ENCODE data around the gene CALML4. TPM values are rescaled to one million over a fixed set of nuclear protein-coding genes. Genes with fewer than 3 reads are reported as not detected.
A peak's percentile ranks its signal among the peaks of the same experiment; 100 is the strongest.
"Not testable (repeated sequence)": the region's sequence is repeated elsewhere in the genome, so short reads cannot be mapped to it uniquely, and the experiment has no call there.

Gene CALML4
- total RNA-seq, 4 donors from 2014 or later, result 0.88 to 13.8 (median 8.3) TPM

DNA sequence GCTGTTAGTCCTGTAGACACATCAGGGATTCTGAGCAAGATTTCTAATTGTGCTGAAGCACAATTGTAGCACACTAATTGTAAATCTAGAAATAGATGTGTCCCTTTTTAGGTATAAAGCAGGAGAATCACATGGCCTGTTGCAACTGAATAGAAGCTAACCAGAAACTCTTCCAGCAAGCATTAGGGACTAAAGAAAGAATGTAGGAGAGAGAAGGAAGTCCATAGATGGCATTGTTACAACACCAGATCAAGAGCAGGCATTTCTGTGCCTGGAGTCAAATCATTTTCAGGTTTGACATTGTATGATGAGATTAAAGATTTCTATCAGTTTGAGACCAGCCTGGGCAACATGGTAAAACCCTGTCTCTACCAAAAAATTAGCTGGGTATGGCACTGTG lies 27.4 kb downstream of the CALML4 start:
- DNase-seq, result no peak
- Histone ChIP-seq H3K27me3 (no peaks in the 10 kb centered on the region), H3K27ac (peak overlapping the region in 1 of 2 donors; percentile 0), H3K4me3 (no peak overlapping the region), H3K36me3 (peaks cover 0 to 2% of the 10 kb centered on the region in 2 donors), H3K9me3 (no peaks in the 10 kb centered on the region), H3K4me1 (no peaks in the 10 kb centered on the region)
- intact Hi-C loops (cut with DNase I; ENCODE audit: low total_unique reads), result no loop called here
- TF ChIP-seq, protein P1, sequence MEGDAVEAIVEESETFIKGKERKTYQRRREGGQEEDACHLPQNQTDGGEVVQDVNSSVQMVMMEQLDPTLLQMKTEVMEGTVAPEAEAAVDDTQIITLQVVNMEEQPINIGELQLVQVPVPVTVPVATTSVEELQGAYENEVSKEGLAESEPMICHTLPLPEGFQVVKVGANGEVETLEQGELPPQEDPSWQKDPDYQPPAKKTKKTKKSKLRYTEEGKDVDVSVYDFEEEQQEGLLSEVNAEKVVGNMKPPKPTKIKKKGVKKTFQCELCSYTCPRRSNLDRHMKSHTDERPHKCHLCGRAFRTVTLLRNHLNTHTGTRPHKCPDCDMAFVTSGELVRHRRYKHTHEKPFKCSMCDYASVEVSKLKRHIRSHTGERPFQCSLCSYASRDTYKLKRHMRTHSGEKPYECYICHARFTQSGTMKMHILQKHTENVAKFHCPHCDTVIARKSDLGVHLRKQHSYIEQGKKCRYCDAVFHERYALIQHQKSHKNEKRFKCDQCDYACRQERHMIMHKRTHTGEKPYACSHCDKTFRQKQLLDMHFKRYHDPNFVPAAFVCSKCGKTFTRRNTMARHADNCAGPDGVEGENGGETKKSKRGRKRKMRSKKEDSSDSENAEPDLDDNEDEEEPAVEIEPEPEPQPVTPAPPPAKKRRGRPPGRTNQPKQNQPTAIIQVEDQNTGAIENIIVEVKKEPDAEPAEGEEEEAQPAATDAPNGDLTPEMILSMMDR (IDR thresholded peaks at IDR 0.05), result no peak
- TF ChIP-seq POLR2A (IDR thresholded peaks at IDR 0.05), result no peak

DNA sequence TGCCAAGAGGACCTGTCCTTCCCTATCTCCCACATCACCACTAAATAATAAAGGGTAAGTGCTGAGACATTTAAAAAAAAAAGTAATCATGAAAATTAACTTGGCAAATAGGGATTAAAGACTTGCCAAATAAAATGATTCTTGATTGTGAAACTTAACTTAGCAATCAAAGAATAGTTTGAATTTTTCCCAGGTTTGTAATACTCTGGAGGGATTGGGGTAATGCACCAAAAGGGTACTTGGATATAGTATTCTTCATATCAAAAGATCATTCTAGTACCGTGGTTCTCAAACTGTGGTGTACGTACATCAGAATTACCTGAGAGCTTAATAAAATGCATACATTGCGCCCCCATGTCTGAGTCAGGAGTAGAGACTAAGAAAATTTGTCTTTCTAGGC lies 28.5 kb downstream of the CALML4 start:
- TF ChIP-seq POLR2A (IDR thresholded peaks at IDR 0.05), result no peak
- TF ChIP-seq, protein P1 (IDR thresholded peaks at IDR 0.05), result no peak
- DNase-seq, result no peak
- H3K4me3 ChIP-seq, result no peak overlapping the region
- H3K4me1 ChIP-seq, result no peaks in the 10 kb centered on the region
- H3K27ac ChIP-seq, result no peak overlapping the region
- H3K27me3 ChIP-seq, result no peaks in the 10 kb centered on the region
- peaks cover 0 to 2% of the 10 kb centered on the region in 2 donors for H3K36me3 ChIP-seq
- H3K9me3 ChIP-seq, result no peaks in the 10 kb centered on the region
- intact Hi-C loops (cut with DNase I; ENCODE audit: low total_unique reads), result no loop called here

DNA sequence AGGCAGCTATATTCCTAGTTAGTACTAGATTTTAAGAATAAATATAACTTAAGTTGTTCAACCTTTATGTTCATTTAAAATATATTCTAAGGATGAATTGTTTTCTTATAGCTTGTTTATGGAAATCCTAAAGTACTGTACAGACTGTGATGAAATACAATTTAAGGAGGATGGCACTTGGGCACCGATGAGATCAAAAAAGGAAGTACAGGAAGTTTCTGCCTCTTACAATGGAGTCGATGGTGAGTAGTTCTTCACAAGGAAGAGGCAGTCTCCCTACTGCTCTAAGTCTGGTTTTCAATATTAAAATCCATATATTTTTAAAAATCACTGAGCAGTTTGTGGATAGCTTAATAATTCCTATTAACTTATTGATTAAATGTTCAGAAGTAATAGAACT lies 29.6 kb downstream of the CALML4 start:
- intact Hi-C loops (cut with DNase I; ENCODE audit: low total_unique reads), result no loop called here
- H3K27ac ChIP-seq, result no peak overlapping the region
- no peak overlapping the region for H3K4me3 ChIP-seq
- peaks cover 0 to 2% of the 10 kb centered on the region in 2 donors for H3K36me3 ChIP-seq
- no peak for DNase-seq
- no peaks in the 10 kb centered on the region for H3K27me3 ChIP-seq
- no peaks in the 10 kb centered on the region for H3K4me1 ChIP-seq
- no peaks in the 10 kb centered on the region for H3K9me3 ChIP-seq
- TF ChIP-seq, protein P1 (IDR thresholded peaks at IDR 0.05), result no peak
- no peak for TF ChIP-seq POLR2A (IDR thresholded peaks at IDR 0.05)

DNA sequence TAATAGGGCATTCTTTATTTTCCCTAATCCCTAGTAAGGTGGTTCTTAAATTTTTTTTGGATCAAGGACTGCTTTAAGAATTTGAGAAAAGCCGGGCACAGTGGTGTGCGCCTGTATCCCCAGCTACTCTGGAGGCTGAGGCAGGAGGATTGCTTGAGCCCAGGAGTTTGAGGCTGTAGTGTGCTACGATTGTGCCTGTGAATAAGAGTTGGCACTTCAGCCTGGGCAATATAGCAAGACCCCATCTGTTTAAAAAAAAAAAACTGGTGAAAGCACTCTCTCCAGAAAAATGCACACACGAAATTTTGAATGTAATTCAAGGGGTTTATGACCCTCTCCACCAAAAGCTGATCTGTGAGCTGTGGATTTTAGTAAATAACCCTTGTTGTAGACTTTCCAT lies 32.0 kb downstream of the CALML4 start:
- Histone ChIP-seq H3K4me1 (no peaks in the 10 kb centered on the region), H3K27me3 (no peaks in the 10 kb centered on the region), H3K4me3 (no peak overlapping the region), H3K9me3 (no peaks in the 10 kb centered on the region), H3K27ac (no peak overlapping the region), H3K36me3 (peaks cover 0 to 2% of the 10 kb centered on the region in 2 donors)
- no peak for DNase-seq
- intact Hi-C loops (cut with DNase I; ENCODE audit: low total_unique reads), result no loop called here
- no peak for TF ChIP-seq POLR2A (IDR thresholded peaks at IDR 0.05)
- TF ChIP-seq, protein P1 (IDR thresholded peaks at IDR 0.05), result no peak

DNA sequence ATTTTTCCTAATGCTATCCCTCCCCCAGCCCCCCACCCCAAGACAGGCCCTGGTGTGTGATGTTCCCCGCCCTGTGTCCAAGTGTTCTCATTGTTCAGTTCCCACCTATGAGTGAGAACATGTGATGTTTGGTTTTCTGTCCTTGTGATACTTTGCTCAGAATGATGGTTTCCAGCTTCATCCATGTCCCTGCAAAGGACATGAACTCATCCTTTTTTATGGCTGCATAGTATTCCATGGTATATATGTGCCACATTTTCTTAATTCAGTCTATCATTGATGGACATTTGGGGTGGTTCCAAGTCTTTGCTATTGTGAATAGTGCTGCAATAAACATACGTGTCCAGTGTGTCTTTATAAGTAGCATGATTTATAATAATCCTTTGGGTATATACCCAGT lies 33.1 kb downstream of the CALML4 start:
- DNase-seq; H3K27me3 ChIP-seq; H3K4me3 ChIP-seq; H3K9me3 ChIP-seq; H3K27ac ChIP-seq; H3K36me3 ChIP-seq; intact Hi-C loops (cut with DNase I; ENCODE audit: low total_unique reads); H3K4me1 ChIP-seq: not testable (repeated sequence)

DNA sequence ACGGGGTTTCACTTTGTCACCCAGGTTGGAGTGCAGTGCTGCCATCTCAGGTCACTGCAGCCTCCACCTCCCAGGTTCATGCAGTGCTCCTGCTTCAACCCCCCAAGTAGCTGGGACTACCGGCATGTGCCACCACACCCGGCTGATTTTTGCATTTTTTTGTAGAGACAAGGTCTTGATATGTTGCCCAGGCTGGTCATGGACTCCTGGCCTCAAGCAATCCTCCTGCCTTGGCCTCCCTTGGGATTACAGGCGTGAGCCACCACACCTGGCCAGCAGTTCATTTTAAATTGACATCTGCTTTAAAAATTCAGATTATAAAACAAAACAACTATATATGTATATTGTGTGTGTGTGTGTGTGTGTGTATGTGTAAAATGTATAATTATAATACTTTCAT lies 38.3 kb downstream of the CALML4 start:
- Histone ChIP-seq H3K4me3 (no peak overlapping the region), H3K27me3 (no peaks in the 10 kb centered on the region), H3K36me3 (no peaks in the 10 kb centered on the region), H3K27ac (no peak overlapping the region), H3K9me3 (no peaks in the 10 kb centered on the region), H3K4me1 (no peaks in the 10 kb centered on the region)
- intact Hi-C loops (cut with DNase I; ENCODE audit: low total_unique reads), result no loop called here
- TF ChIP-seq, protein P1 (IDR thresholded peaks at IDR 0.05), result no peak
- no peak for TF ChIP-seq POLR2A (IDR thresholded peaks at IDR 0.05)
- DNase-seq, result no peak
